GM12878 (cell line): ENCODE data around the gene GAREM1. TPM values are rescaled to one million over a fixed set of nuclear protein-coding genes. Genes with fewer than 3 reads are reported as not detected.
A peak's percentile ranks its signal among the peaks of the same experiment; 100 is the strongest.

Experiments used
- ATAC-seq: fragments of 200-7000 bp; cut with Tn5 transposase; 3 replicates; pipeline ENCODE4 v1.9.1; 2020; ENCODE audit warnings: mild to moderate bottlenecking, moderate library complexity
- BruUV-seq: library from RNA; stranded (reverse); fragments of 400-500 nt; replicated peaks from 2 replicates; lab custom pipeline; 2021; lab: Mats Ljungman, UMichigan
- CTCF ChIA-PET: fragments of 300-600 bp; sonication (Branson Sonifier 250); formaldehyde crosslinking; extraction: SDS; loops from one replicate; lab custom pipeline; 2021; ENCODE audit warnings: inconsistent platforms; lab: Yijun Ruan, JAX
- POLR2A ChIA-PET: fragments of 350-600 bp; formaldehyde crosslinking; extraction: SDS; loops from one replicate; lab custom pipeline; 2021; ENCODE audit warnings: inconsistent platforms; lab: Charles Lee
- RAD21 ChIA-PET: fragments of 300-600 bp; sonication (Branson Sonifier 250); formaldehyde crosslinking; loops from one replicate; lab custom pipeline; 2023; ENCODE audit warnings: antibody characterized with exemption; ENCODE audit not compliant: unreplicated experiment; lab: Charles Lee
- SMC1A ChIA-PET: fragments of 300-600 bp; sonication (Branson Sonifier 250); formaldehyde crosslinking; loops from one replicate; lab custom pipeline; 2023; ENCODE audit not compliant: unreplicated experiment, uncharacterized antibody; lab: Charles Lee
- DNase-seq: peaks from one replicate; pipeline ENCODE4 v3.0.0-alpha.2; 2011; ENCODE audit warnings: low read depth, low spot score
- FAIRE-seq: peaks from 3 replicates; lab custom pipeline; 2011; peaks lifted over from hg19 to GRCh38; lab: Jason Lieb, UNC
- H2AFZ ChIP-seq: 2 replicates; pipeline ENCODE4 v1.6.0; 2011; ENCODE audit warnings: low read depth, low read length, control low read depth; ENCODE audit not compliant: control insufficient read depth
- H3K27ac ChIP-seq: 2 replicates; pipeline ENCODE4 v1.5.1; 2011; ENCODE audit warnings: control low read depth; ENCODE audit not compliant: control insufficient read depth, insufficient read depth
- H3K27me3 ChIP-seq, 2 experiments: replicated peaks in 1 of 2; 2 replicates each; pipeline versions ENCODE4 v1.6.0 to v1.6.1; 2011; ENCODE audit warnings: low read length in 1 of 2; ENCODE audit not compliant: control insufficient read depth in 2 of 2, insufficient read depth in 2 of 2
- H3K36me3 ChIP-seq, 2 experiments: 2 replicates each; pipeline ENCODE4 v1.5.1; 2011; ENCODE audit warnings: low read length in 1 of 2; ENCODE audit not compliant: control insufficient read depth in 2 of 2, insufficient read depth in 2 of 2
- H3K4me1 ChIP-seq: 2 replicates; pipeline ENCODE4 v1.6.1; 2011; ENCODE audit warnings: mild to moderate bottlenecking, low read length, moderate library complexity, mixed read lengths; ENCODE audit not compliant: control insufficient read depth, insufficient read depth
- H3K4me2 ChIP-seq: 2 replicates; pipeline ENCODE4 v1.6.0; 2011; ENCODE audit warnings: control low read depth; ENCODE audit not compliant: control insufficient read depth, insufficient read depth
- H3K4me3 ChIP-seq: fragments of 200-600 bp; sonication (generic); 2 replicates; pipeline ENCODE4 v1.5.1; 2016
- H3K79me2 ChIP-seq: 2 replicates; pipeline ENCODE4 v1.6.0; 2011; ENCODE audit warnings: low read length; ENCODE audit not compliant: control insufficient read depth, insufficient read depth
- H3K9ac ChIP-seq: 2 replicates; pipeline ENCODE4 v1.8.0; 2011; ENCODE audit warnings: low read length, control low read depth, mixed read lengths; ENCODE audit not compliant: control insufficient read depth, insufficient read depth
- H3K9me3 ChIP-seq: replicated peaks from 3 replicates; pipeline ENCODE4 v1.5.1; 2011; ENCODE audit warnings: mild to moderate bottlenecking, low read length; ENCODE audit not compliant: control insufficient read depth, insufficient read depth
- H4K20me1 ChIP-seq: 2 replicates; pipeline ENCODE4 v1.6.0; 2011; ENCODE audit not compliant: control insufficient read depth, insufficient read depth
- BRCA1 ChIP-seq: IDR thresholded peaks from 2 replicates; pipeline ENCODE4 v1.6.1; 2011; ENCODE audit warnings: low read depth, low read length, improper control_type of control experiment
- CHD4 ChIP-seq: fragments of 200-600 bp; sonication (generic); IDR thresholded peaks from 2 replicates; pipeline ENCODE4 v1.6.1; 2016; ENCODE audit warnings: mild to moderate bottlenecking
- EZH2 ChIP-seq: IDR thresholded peaks from 2 replicates; pipeline ENCODE4 v1.6.1; 2012; ENCODE audit warnings: low read depth, mild to moderate bottlenecking, control low read depth, inconsistent platforms, low read length, borderline replicate concordance; ENCODE audit not compliant: control insufficient read depth
- KAT2A ChIP-seq: conservative IDR thresholded peaks from 2 replicates; pipeline ENCODE4 v1.6.1; 2011; ENCODE audit warnings: low read depth, low read length; ENCODE audit not compliant: control insufficient read depth
- RBBP5 ChIP-seq: fragments of 200-600 bp; sonication (generic); conservative IDR thresholded peaks from 2 replicates; pipeline ENCODE4 v1.6.1; 2016
- SMAD5 ChIP-seq: IDR thresholded peaks from 2 replicates; pipeline ENCODE4 v1.6.1; 2016; ENCODE audit warnings: antibody characterized with exemption, low read depth
- WGBS: methylation state at CpG from one replicate; pipeline ENCODE4 v1.1.6; 2016; ENCODE audit warnings: low lambda C conversion rate; ENCODE audit not compliant: insufficient replicate concordance, insufficient coverage; ENCODE audit errors: missing lambda C conversion rate; 5-methylcytosine and 5-hydroxymethylcytosine counted together
- in situ Hi-C: fragments of 300-500 bp; cut with MboI; formaldehyde crosslinking; loops from 9 replicates; pipeline ENCODE4 v1.14.3; 2018; ENCODE audit warnings: mixed read lengths
- intact Hi-C: fragments of 100-400 bp; cut with micrococcal nuclease; formaldehyde crosslinking; loops from one replicate; pipeline ENCODE4 v1.14.2; 2022; ENCODE audit not compliant: unreplicated experiment
- polyA plus RNA-seq, 11 experiments: library from polyadenylated mRNA; depleted of rRNA in 4 of 11; unstranded in 6 of 11; stranded (reverse) in 5 of 11; fragments of >200 nt; fragmentation: Nextera tagmentation in 4 of 11; fragmentation: Illumina TruSeq in 1 of 11; extraction: Ambion mirVana in 4 of 11; extraction: Trizol in 1 of 11; gene quantifications; 1 replicate in 1 of 11; 2 replicates in 10 of 11; pipeline versions ENCODE4 v1.2.1 to v1.2.3, GENCODE V29; 2011 to 2016; ENCODE audit warnings: inconsistent platforms in 2 of 11, missing spikeins in 2 of 11, low read depth in 1 of 11
- total RNA-seq, 4 experiments: library from RNA; depleted of rRNA in 3 of 4; stranded (reverse); fragments of >200 nt in 3 of 4; fragmentation: Illumina TruSeq in 1 of 4; extraction: Trizol in 1 of 4; gene quantifications; 2 replicates each; pipeline versions ENCODE4 v1.2.1 to v1.2.3, GENCODE V29; 2013 to 2021
- TF ChIP-seq, protein P1 (sequence below): fragments of 450-650 bp; IDR thresholded peaks from 2 replicates; pipeline ENCODE4 v1.6.1; 2016; ENCODE audit warnings: mild to moderate bottlenecking
- TF ChIP-seq, protein P2 (sequence below): IDR thresholded peaks from 2 replicates; pipeline ENCODE4 v1.6.1; 2011; ENCODE audit warnings: borderline replicate concordance, low read depth, mild to moderate bottlenecking, moderate library complexity, low read length; ENCODE audit not compliant: insufficient read depth, poor library complexity, severe bottlenecking
- TF ChIP-seq, protein P3 (sequence below): fragments of 450-650 bp; IDR thresholded peaks from 2 replicates; pipeline ENCODE4 v1.6.1; 2016; ENCODE audit warnings: mild to moderate bottlenecking, moderate library complexity, borderline replicate concordance
- TF ChIP-seq, protein P4 (sequence below): fragments of 450-650 bp; IDR thresholded peaks from 2 replicates; pipeline ENCODE4 v1.6.1; 2017; ENCODE audit warnings: mild to moderate bottlenecking, low read depth, inconsistent platforms; ENCODE audit not compliant: poor library complexity, severe bottlenecking

GAREM1 gene
- total and polyA plus RNA-seq, 10 of the 15 experiments (the other 5 are each of a cell fraction or from before 2014, with no cell fraction given) = 0.05 to 0.29 (median 0.05) TPM; not detected in 7

DNA sequence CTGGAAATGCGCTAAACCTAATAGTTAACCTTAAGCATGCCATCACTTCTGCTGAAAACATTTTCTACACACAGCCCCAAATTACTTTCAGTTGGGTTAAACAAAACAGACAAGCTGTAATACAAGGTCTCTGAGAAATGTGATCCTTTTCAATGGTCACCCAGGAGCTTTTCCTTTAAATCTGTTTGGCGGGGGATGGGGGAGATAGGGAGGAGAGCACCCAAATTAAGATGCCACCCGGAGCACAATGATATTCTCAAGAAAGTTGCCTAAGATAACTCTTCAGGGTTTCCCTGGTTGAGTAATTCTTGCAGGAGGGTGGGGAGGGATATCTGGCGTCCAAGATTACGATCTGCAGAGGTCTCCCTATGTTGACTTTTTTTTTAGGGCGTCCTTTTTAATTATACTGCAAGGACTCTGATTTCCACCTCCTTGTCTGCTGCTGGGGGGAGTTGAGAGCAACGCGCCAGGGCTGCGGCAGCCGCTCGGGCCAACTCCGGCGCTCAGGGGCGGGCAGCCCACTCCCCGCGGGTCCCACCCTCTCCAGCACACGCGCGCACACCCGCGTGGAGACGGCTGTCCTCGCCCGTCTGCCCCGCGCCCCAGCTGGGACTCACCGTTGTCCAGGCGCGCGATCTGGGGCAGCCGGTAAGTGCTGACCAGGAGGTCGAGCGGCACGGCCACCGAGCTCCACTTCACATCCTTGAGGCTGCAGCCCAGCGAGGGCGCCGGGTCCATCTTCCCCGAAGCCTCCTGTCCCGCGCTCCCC lies 807 bp downstream of the GAREM1 start:
- peaks cover 8 to 24% of the 10 kb centered on the region in 2 experiments for H3K27me3 ChIP-seq
- TF ChIP-seq, protein P1, sequence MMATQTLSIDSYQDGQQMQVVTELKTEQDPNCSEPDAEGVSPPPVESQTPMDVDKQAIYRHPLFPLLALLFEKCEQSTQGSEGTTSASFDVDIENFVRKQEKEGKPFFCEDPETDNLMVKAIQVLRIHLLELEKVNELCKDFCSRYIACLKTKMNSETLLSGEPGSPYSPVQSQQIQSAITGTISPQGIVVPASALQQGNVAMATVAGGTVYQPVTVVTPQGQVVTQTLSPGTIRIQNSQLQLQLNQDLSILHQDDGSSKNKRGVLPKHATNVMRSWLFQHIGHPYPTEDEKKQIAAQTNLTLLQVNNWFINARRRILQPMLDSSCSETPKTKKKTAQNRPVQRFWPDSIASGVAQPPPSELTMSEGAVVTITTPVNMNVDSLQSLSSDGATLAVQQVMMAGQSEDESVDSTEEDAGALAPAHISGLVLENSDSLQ = no peak
- TF ChIP-seq, protein P2, sequence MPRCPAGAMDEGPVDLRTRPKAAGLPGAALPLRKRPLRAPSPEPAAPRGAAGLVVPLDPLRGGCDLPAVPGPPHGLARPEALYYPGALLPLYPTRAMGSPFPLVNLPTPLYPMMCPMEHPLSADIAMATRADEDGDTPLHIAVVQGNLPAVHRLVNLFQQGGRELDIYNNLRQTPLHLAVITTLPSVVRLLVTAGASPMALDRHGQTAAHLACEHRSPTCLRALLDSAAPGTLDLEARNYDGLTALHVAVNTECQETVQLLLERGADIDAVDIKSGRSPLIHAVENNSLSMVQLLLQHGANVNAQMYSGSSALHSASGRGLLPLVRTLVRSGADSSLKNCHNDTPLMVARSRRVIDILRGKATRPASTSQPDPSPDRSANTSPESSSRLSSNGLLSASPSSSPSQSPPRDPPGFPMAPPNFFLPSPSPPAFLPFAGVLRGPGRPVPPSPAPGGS = no peak
- TF ChIP-seq SMAD5 (no peak), CHD4 (no peak), BRCA1 (no peak), KAT2A (no peak), EZH2 (0 out of 2 replicates have a peak, but pooled peaks have one; percentile 72), RBBP5 (no peak)
- TF ChIP-seq, protein P3, sequence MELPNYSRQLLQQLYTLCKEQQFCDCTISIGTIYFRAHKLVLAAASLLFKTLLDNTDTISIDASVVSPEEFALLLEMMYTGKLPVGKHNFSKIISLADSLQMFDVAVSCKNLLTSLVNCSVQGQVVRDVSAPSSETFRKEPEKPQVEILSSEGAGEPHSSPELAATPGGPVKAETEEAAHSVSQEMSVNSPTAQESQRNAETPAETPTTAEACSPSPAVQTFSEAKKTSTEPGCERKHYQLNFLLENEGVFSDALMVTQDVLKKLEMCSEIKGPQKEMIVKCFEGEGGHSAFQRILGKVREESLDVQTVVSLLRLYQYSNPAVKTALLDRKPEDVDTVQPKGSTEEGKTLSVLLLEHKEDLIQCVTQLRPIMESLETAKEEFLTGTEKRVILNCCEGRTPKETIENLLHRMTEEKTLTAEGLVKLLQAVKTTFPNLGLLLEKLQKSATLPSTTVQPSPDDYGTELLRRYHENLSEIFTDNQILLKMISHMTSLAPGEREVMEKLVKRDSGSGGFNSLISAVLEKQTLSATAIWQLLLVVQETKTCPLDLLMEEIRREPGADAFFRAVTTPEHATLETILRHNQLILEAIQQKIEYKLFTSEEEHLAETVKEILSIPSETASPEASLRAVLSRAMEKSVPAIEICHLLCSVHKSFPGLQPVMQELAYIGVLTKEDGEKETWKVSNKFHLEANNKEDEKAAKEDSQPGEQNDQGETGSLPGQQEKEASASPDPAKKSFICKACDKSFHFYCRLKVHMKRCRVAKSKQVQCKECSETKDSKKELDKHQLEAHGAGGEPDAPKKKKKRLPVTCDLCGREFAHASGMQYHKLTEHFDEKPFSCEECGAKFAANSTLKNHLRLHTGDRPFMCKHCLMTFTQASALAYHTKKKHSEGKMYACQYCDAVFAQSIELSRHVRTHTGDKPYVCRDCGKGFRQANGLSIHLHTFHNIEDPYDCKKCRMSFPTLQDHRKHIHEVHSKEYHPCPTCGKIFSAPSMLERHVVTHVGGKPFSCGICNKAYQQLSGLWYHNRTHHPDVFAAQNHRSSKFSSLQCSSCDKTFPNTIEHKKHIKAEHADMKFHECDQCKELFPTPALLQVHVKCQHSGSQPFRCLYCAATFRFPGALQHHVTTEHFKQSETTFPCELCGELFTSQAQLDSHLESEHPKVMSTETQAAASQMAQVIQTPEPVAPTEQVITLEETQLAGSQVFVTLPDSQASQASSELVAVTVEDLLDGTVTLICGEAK = no peak
- TF ChIP-seq, protein P4, sequence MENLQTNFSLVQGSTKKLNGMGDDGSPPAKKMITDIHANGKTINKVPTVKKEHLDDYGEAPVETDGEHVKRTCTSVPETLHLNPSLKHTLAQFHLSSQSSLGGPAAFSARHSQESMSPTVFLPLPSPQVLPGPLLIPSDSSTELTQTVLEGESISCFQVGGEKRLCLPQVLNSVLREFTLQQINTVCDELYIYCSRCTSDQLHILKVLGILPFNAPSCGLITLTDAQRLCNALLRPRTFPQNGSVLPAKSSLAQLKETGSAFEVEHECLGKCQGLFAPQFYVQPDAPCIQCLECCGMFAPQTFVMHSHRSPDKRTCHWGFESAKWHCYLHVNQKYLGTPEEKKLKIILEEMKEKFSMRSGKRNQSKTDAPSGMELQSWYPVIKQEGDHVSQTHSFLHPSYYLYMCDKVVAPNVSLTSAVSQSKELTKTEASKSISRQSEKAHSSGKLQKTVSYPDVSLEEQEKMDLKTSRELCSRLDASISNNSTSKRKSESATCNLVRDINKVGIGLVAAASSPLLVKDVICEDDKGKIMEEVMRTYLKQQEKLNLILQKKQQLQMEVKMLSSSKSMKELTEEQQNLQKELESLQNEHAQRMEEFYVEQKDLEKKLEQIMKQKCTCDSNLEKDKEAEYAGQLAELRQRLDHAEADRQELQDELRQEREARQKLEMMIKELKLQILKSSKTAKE = no peak

More for the DNA sequence above, 807 bp downstream of the GAREM1 start:
- no peak overlapping the region for H3K27ac ChIP-seq
- DNase-seq = no peak
- BruUV-seq = no TSS peak
- H3K4me2 ChIP-seq = peak overlapping the region; percentile 89
- H2AFZ ChIP-seq = peak overlapping the region; percentile 13; the same call in 1 of the 2 replicates
- FAIRE-seq = no peak
- ChIA-PET POLR2A (no interaction called here), RAD21 (interaction anchor here (1.2 to 1.7 kb wide), 2 partner anchors 30 to 80 kb away, joined by 4 read pairs; no protein-coding TSS in a partner anchor), SMC1A (no interaction called here), CTCF (interaction anchor here (1.2 to 1.8 kb wide), 3 partner anchors 180 to 199 kb away, joined by 5 to 13 read pairs (median 9); no protein-coding TSS in a partner anchor)
- no peaks in the 10 kb centered on the region for H3K36me3 ChIP-seq
- WGBS = 8% methylated on average over 19 of the region's 41 CpGs
- H3K79me2 ChIP-seq = no peaks in the 10 kb centered on the region
- no peak overlapping the region for H3K9ac ChIP-seq
- peak overlapping the region; percentile 36; the same call in 1 of the 2 replicates for H3K4me3 ChIP-seq
- H3K4me1 ChIP-seq = no peaks in the 10 kb centered on the region
- H4K20me1 ChIP-seq = no peaks in the 10 kb centered on the region
- no peak for ATAC-seq
- in situ Hi-C loops = no loop called here
- intact Hi-C loops = loop anchor here (10.0 kb wide), 1 partner anchor 195 kb away; no protein-coding TSS in a partner anchor
- no peaks in the 10 kb centered on the region for H3K9me3 ChIP-seq
